Kidney glomerular epithelial cell (primary cell): ENCODE data around the gene PPP6R3.
A peak's percentile ranks its signal among the peaks of the same experiment; 100 is the strongest.

Source experiments
- DNase-seq: peaks from one replicate; lab custom pipeline; 2025; lab: John Stamatoyannopoulos, UW

Gene PPP6R3

GRCh38 chr11:68560216-68560615 is 99.7 kb downstream of the PPP6R3 start:
- DNase-seq = no peak

GRCh38 chr11:68563454-68563853 is 102.9 kb downstream of the PPP6R3 start:
- no peak for DNase-seq

GRCh38 chr11:68564261-68564660 is 103.7 kb downstream of the PPP6R3 start:
- peak; percentile 43 for DNase-seq

GRCh38 chr11:68565768-68566167 is 105.2 kb downstream of the PPP6R3 start:
- DNase-seq = no peak

DNA sequence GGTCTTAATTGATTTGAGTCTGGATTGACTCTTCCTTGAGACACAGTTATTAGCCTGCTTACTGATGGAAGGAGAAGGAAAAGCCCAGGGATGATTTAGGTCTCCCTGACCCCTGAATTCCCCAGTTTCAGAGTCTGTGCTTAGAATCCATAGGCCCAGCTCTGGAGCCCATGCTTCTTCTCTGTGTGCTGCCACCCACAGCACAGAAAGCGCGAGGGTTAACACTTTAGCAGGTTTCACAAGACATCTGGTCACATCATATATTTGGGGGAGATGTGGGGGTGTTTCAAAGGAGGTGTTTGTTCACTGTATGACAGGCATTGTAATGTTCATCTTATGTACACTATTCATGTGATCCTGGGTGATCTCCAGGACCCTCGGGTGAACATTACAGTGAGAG is 107.0 kb downstream of the PPP6R3 start:
- no peak for DNase-seq

- no peak for DNase-seq
Observed at GRCh38 chr11:68569357-68569756, 108.8 kb downstream of the PPP6R3 start.

GRCh38 chr11:68570691-68571090 is 110.1 kb downstream of the PPP6R3 start:
- DNase-seq = no peak

- DNase-seq = no peak
Observed at GRCh38 chr11:68574308-68574707, 113.8 kb downstream of the PPP6R3 start.

GRCh38 chr11:68575025-68575665 is 114.6 kb downstream of the PPP6R3 start:
- no peak for DNase-seq

DNA sequence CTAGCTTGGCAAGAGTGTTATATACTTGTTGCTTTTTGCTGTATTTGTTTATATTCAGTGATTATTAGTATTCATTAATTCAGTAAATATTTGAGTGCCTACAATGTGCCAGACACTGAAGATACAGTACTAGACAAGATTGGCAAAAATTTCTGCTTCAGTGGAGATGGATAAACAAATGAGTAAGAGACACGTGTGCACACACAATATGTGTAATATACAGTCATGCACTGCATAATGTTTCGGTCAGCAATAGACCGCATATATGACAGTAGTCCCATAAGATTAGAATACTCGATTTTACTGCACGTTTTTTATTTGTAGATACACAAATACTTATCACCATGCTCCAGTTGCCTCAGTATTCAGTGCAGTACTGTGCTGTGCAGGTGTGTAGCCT is 118.9 kb downstream of the PPP6R3 start:
- DNase-seq = no peak

- no peak for DNase-seq
Observed at GRCh38 chr11:68581439-68581838, 120.9 kb downstream of the PPP6R3 start.

- no peak for DNase-seq
Observed at GRCh38 chr11:68581901-68582300, 121.3 kb downstream of the PPP6R3 start.

DNA sequence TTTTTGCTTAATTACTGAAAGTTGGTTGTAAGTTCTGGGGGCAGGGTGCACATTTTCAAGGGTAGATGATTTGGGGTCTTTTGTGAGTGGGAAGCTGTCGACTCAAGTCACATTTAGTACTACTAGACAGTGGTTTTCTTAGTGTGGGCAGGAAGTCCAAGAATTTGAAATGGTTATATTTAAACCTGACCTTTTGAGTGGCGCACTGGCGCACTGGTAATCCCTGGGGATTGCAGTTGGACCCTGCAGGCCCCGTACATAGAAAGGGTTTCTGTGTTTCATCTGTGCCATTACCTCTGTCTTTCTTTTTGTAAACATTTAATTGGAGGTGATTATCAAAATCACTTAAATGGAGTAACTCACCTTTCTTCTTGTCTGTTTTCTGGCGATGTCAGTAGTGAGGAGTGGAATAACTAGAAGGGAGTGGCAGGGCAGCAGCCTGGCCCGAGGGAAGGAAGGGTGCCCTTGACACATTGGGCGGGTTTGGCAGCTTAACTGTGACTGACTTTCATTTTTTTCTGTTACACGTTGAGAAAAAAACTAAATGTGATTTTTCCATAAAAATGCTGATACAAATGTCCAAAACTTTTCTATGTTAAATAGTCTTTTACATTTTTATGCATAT is 122.0 kb downstream of the PPP6R3 start:
- DNase-seq = no peak

- DNase-seq = peak; percentile 73
Observed at GRCh38 chr11:68583041-68583446, 122.5 kb downstream of the PPP6R3 start.

GRCh38 chr11:68584097-68584496 is 123.5 kb downstream of the PPP6R3 start:
- no peak for DNase-seq

DNA sequence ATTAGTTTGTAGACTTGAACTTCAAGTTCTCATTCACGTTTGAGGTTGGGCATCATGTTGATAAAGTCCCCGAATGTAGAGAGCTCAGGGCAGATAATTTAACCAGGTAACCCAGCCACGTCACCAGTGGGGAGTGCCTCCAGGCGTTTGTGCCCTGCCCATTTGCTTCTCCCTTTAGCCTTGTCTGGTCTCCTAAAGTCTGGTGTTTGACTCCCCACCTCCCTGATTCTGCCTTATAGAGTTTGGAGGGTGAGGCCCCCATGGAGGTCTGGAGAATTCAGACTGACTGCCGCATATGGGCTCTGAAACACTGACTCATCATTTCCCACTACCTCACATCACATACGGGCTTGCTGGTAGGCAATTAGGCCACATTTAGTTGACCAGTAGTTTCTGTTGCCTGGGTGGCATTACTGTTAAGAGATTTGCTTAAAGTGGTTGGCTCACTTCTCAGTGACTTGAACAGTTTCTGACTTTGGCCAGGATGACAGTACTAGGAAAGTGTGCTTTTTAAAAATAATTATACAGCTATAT is 124.5 kb downstream of the PPP6R3 start:
- DNase-seq = no peak

GRCh38 chr11:68589547-68590216 is 129.1 kb downstream of the PPP6R3 start:
- no peak for DNase-seq

DNA sequence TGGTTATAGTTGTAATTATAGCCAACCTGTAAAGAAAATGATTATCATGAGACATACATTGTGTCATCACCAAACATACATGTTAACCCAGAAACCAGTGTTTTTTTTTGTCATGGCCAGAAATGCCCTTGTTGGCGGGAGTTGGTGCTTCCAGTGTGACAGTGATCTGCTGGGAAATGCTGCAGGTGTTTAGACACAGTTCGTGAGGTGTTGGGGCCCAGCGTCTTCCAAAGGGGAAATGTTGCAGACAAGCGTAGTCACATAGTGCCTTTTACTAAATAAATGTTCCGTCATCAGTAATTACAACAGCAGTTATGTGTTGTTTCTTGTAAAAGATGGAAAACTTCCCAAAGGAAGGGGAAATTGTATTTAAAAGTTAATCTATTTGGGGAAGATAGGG is 131.2 kb downstream of the PPP6R3 start:
- no peak for DNase-seq

DNA sequence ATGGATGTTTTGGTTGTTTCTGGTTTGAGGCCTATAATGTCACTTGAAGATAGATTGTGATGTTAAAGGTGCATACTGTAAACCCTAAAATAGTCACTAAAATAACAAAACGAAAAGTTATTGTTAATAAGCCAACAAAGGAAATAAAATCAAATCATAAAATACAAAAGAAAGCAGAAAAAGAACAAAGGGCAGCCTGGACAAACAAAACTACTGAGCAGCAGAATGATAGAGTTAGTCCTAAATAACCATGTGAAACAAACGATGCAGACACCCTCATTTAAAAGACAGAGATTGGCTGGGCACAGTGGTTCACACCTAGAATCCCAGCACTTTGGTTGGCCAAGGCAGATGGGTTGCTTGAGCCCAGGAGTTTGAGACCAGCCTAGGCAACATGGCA is 132.9 kb downstream of the PPP6R3 start:
- DNase-seq = no peak

DNA sequence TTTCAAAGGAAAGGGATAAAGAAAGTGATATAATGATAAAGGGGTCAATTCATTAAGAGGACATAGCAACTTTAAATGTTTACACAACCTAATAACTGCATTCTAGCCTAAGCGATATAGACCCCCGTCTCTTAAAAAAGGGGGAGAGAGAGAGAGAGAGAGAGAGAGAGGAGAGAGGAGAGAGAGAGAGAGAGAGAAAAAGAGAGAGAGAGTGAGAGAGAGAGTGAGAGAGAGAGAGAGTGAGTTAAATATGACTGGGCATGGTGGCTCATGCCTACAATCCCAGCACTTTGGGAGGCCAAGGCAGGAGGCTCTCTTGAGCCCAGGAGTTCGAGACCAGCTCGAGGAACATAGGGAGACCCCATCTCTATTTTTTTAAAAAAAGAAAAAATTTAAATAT is 133.6 kb downstream of the PPP6R3 start:
- no peak for DNase-seq

DNA sequence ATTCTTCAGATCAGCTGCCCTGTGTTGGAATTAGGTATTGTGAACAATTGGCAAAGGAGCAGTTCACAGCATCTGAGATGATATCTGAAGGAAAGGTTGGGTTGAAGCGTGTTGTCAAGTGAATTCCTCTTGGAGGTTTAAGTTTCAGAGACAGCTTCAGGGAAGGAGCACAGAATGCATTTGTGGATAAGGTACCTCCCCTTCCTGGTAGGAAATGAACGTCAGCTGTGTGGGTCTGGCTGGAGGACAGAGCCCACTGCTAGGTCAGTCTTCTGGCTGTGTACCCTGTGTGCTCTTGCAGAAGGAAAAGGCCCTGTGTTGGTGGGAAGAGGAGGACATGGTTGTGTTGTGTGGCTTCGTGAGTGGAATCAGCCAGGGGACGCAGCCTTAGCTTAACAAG is 135.7 kb downstream of the PPP6R3 start:
- DNase-seq = no peak

DNA sequence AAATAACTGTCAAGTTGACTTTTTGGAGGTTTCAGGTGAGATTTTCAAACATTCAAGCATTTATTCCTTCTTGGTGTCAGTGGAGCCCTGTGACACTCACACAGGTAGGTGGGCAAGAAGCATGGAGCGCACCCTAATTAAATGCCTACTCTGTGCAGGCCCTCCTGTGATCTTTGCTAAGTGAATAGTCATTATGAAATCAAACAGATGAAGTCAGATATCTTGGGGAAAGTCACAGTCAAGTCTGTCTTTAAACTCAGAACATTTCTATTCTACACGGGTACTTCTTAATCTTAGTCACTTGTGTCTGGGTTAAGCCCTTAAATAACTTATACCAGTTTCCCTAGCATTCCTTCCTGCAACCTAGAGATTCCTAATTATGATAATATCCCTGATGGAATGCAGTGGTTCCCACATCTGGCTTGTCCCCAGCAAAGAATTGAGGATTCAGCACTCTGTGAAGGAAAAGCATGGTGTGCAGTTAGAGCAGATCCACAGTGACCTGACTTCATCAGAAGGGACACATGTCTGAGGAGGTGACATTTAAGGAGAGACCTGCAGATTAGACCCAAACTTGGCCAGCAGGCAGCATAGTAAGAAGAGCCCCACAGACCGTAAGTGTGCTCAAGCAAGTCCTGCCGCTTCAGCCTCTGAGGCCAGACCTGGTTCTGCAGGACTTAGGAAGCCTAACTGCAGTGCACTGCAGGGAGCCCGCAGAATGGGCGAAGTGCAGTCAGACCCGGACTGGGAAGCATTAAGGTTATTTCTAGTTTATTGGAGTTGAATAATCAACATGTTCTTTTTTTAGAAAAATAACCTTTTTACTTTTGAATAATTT is 138.5 kb downstream of the PPP6R3 start:
- no peak for DNase-seq
